ENCODE results near the gene ATF7IP.
A peak's percentile ranks its signal among the peaks of the same experiment; 100 is the strongest.

ATF7IP gene

DNA sequence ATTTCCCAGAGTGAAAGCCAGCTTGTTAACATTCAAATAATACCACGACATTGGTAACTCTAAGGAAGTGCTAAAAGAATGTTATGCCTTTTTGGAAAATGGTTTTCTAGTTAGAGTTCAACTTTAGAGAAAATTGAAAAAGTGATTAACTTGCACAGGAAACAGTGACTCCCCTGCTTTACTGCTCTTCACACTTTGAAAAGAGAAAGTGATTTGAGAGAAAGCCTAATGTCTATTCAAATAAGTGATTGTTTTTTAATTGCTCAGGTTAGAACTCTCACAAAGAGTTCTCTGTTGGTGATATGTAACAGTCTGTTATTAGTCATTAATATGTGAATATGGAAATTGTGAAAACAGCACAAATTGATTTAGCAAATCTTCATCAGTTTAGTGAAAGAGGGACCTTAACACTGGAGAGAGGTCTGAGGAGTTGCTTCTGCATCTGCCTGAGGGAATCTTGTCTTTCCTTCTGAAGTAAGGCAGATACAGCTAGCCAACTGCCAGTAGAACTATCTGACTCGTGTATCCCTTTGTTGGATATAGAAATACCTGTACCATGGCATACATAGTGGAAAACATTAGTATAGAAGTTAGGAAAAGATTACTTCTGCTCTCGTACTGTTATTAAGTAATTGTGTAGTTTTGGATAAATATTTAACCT, 25.5 kb downstream of the ATF7IP start:
- TF ChIP-seq EP300 (IDR thresholded peaks at IDR 0.05; ENCODE audit: borderline replicate concordance) (no peak), TCF12 (IDR thresholded peaks at IDR 0.05; ENCODE audit: low read depth) (no peak), USF1 (IDR thresholded peaks at IDR 0.05) (no peak), EGR1 (IDR thresholded peaks at IDR 0.05) (no peak), NFIC (IDR thresholded peaks at IDR 0.05) (no peak), CEBPB (IDR thresholded peaks at IDR 0.05) (no peak), YY1 (IDR thresholded peaks at IDR 0.05; ENCODE audit: low read depth) (no peak), TEAD4 (IDR thresholded peaks at IDR 0.05) (no peak), RAD21 (IDR thresholded peaks at IDR 0.05; ENCODE audit: low read depth) (no peak), ZBTB7A (IDR thresholded peaks at IDR 0.05; ENCODE audit: low read depth) (no peak), CREB1 (IDR thresholded peaks at IDR 0.05; ENCODE audit: low read depth) (no peak), TAF1 (IDR thresholded peaks at IDR 0.05; ENCODE audit: low read depth) (no peak), FOXM1 (IDR thresholded peaks at IDR 0.05; ENCODE audit: borderline replicate concordance, low read depth) (no peak)
- TF ChIP-seq, protein P1, sequence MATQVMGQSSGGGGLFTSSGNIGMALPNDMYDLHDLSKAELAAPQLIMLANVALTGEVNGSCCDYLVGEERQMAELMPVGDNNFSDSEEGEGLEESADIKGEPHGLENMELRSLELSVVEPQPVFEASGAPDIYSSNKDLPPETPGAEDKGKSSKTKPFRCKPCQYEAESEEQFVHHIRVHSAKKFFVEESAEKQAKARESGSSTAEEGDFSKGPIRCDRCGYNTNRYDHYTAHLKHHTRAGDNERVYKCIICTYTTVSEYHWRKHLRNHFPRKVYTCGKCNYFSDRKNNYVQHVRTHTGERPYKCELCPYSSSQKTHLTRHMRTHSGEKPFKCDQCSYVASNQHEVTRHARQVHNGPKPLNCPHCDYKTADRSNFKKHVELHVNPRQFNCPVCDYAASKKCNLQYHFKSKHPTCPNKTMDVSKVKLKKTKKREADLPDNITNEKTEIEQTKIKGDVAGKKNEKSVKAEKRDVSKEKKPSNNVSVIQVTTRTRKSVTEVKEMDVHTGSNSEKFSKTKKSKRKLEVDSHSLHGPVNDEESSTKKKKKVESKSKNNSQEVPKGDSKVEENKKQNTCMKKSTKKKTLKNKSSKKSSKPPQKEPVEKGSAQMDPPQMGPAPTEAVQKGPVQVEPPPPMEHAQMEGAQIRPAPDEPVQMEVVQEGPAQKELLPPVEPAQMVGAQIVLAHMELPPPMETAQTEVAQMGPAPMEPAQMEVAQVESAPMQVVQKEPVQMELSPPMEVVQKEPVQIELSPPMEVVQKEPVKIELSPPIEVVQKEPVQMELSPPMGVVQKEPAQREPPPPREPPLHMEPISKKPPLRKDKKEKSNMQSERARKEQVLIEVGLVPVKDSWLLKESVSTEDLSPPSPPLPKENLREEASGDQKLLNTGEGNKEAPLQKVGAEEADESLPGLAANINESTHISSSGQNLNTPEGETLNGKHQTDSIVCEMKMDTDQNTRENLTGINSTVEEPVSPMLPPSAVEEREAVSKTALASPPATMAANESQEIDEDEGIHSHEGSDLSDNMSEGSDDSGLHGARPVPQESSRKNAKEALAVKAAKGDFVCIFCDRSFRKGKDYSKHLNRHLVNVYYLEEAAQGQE (IDR thresholded peaks at IDR 0.05; ENCODE audit: low read depth) = no peak
- TF ChIP-seq, protein P2, sequence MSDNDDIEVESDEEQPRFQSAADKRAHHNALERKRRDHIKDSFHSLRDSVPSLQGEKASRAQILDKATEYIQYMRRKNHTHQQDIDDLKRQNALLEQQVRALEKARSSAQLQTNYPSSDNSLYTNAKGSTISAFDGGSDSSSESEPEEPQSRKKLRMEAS (IDR thresholded peaks at IDR 0.05) = no peak

GRCh38 chr12:14393751-14394150, 28.3 kb downstream of the ATF7IP start:
- TF ChIP-seq FOXM1 (IDR thresholded peaks at IDR 0.05; ENCODE audit: borderline replicate concordance, low read depth) = no peak

GRCh38 chr12:14394317-14395073, 29.0 kb downstream of the ATF7IP start:
- peak; percentile 75 for TF ChIP-seq TEAD4 (IDR thresholded peaks at IDR 0.05)
- no peak; the same call in 1 of the 2 replicates for TF ChIP-seq RAD21 (IDR thresholded peaks at IDR 0.05; ENCODE audit: low read depth)
- TF ChIP-seq CEBPB (IDR thresholded peaks at IDR 0.05) = peak; percentile 46; the same call in 1 of the 2 replicates
- peak; percentile 44; the same call in 1 of the 2 replicates for TF ChIP-seq NFIC (IDR thresholded peaks at IDR 0.05)
- TF ChIP-seq ZBTB7A (IDR thresholded peaks at IDR 0.05; ENCODE audit: low read depth) = no peak
- no peak for TF ChIP-seq EGR1 (IDR thresholded peaks at IDR 0.05)
- 0 out of 2 replicates have a peak, but pooled peaks have one; percentile 1 for TF ChIP-seq USF1 (IDR thresholded peaks at IDR 0.05)
- TF ChIP-seq, protein P2 (IDR thresholded peaks at IDR 0.05) = peak; percentile 50; the same call in 1 of the 2 replicates
- peak; percentile 71 for TF ChIP-seq YY1 (IDR thresholded peaks at IDR 0.05; ENCODE audit: low read depth)
- TF ChIP-seq FOXM1 (IDR thresholded peaks at IDR 0.05; ENCODE audit: borderline replicate concordance, low read depth) = no peak
- no peak for TF ChIP-seq EP300 (IDR thresholded peaks at IDR 0.05; ENCODE audit: borderline replicate concordance)
- TF ChIP-seq, protein P1 (IDR thresholded peaks at IDR 0.05; ENCODE audit: low read depth) = no peak
- TF ChIP-seq TCF12 (IDR thresholded peaks at IDR 0.05; ENCODE audit: low read depth) = no peak
- no peak for TF ChIP-seq CREB1 (IDR thresholded peaks at IDR 0.05; ENCODE audit: low read depth)
- TF ChIP-seq TAF1 (IDR thresholded peaks at IDR 0.05; ENCODE audit: low read depth) = no peak

GRCh38 chr12:14395074-14395778, 29.7 kb downstream of the ATF7IP start:
- TF ChIP-seq, protein P2 (IDR thresholded peaks at IDR 0.05) = no peak
- no peak for TF ChIP-seq CREB1 (IDR thresholded peaks at IDR 0.05; ENCODE audit: low read depth)
- TF ChIP-seq, protein P1 (IDR thresholded peaks at IDR 0.05; ENCODE audit: low read depth) = no peak
- no peak for TF ChIP-seq USF1 (IDR thresholded peaks at IDR 0.05)
- no peak for TF ChIP-seq TAF1 (IDR thresholded peaks at IDR 0.05; ENCODE audit: low read depth)
- no peak for TF ChIP-seq CEBPB (IDR thresholded peaks at IDR 0.05)
- TF ChIP-seq RAD21 (IDR thresholded peaks at IDR 0.05; ENCODE audit: low read depth) = no peak
- TF ChIP-seq FOXM1 (IDR thresholded peaks at IDR 0.05; ENCODE audit: borderline replicate concordance, low read depth) = no peak
- TF ChIP-seq TEAD4 (IDR thresholded peaks at IDR 0.05) = no peak
- no peak for TF ChIP-seq ZBTB7A (IDR thresholded peaks at IDR 0.05; ENCODE audit: low read depth)
- TF ChIP-seq NFIC (IDR thresholded peaks at IDR 0.05) = no peak
- TF ChIP-seq YY1 (IDR thresholded peaks at IDR 0.05; ENCODE audit: low read depth) = no peak
- no peak for TF ChIP-seq EP300 (IDR thresholded peaks at IDR 0.05; ENCODE audit: borderline replicate concordance)
- TF ChIP-seq TCF12 (IDR thresholded peaks at IDR 0.05; ENCODE audit: low read depth) = no peak
- TF ChIP-seq EGR1 (IDR thresholded peaks at IDR 0.05) = no peak
